NCI-H748 (cell line): ENCODE measurements around the gene PCSK9.

Source experiments
- DNase-seq: peaks from one replicate; lab custom pipeline; 2025; ENCODE audit not compliant: unreplicated experiment; lab: John Stamatoyannopoulos, UW

The PCSK9 gene

GRCh38 chr1:55057270-55057955, 18.1 kb downstream of the PCSK9 start:
- DNase-seq = no peak

GRCh38 chr1:55057956-55058298, 18.6 kb downstream of the PCSK9 start:
- DNase-seq = no peak

- DNase-seq = no peak
These were observed 20.2 kb downstream of the PCSK9 start for GRCh38 chr1:55059302-55060132.

DNA sequence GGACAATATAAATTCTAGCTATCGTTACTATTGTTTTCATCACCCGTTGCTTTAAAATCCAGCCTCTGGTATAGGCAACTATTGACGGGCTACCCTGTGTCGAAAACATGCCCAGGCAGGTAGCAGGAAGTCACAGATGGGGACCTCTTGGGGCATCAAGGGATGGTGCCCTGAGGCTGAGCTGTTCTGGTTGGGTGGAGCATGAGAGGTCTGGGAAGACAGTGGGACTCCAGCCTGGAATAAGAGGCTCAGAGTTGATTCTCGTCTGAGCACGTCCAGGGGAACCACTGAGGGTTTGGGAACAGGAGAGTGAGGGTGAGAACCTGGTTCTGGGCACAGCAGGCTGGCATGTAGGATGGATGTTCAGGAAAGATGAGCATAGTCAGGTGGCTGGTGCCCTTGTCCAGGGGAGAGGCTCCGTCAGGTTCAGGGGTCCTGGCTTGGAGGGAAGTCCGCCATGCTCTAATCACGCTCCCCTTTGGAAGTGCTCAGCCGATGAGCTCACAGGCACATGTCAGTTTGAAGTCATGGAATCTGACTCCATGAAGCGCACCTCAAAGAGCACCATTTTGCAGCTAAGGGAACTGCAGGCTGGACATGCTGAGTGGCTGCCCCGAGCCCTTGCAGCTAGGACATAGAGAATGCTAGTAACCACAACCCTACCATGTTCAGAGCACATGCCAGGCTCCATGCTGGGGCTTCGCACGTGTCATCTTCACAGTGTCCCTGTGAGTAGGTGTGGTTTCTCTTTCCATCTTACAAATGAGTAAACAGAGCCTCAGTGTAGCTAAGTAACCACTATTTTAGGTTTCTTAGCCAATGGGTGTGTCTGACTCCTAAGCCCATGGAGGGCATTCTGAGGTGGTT, 21.0 kb downstream of the PCSK9 start:
- no peak for DNase-seq

DNA sequence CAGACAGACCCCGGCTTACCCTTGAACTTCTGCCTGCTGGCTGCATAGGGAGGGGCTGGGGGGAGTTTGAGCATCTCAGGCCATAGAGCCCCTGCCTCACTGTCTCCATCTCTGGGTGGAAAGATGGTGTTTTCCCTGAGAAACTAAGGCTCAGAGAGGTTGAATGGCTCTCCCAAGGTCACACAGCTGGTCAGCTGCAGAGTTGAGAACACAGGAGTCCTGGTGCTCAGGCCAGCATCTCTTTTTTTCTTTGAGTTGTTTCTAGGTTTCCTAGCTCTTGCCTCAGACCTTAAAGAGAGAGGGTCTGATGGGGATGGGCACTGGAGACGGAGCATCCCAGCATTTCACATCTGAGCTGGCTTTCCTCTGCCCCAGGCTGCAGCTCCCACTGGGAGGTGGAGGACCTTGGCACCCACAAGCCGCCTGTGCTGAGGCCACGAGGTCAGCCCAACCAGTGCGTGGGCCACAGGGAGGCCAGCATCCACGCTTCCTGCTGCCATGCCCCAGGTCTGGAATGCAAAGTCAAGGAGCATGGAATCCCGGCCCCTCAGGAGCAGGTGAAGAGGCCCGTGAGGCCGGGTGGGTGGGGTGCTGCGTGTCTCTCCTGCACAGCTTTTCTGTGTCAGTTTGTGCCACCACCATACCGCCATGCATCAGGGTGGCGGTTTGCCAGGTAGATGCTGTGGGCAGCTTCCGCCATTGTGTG, 21.8 kb downstream of the PCSK9 start:
- DNase-seq = no peak

DNA sequence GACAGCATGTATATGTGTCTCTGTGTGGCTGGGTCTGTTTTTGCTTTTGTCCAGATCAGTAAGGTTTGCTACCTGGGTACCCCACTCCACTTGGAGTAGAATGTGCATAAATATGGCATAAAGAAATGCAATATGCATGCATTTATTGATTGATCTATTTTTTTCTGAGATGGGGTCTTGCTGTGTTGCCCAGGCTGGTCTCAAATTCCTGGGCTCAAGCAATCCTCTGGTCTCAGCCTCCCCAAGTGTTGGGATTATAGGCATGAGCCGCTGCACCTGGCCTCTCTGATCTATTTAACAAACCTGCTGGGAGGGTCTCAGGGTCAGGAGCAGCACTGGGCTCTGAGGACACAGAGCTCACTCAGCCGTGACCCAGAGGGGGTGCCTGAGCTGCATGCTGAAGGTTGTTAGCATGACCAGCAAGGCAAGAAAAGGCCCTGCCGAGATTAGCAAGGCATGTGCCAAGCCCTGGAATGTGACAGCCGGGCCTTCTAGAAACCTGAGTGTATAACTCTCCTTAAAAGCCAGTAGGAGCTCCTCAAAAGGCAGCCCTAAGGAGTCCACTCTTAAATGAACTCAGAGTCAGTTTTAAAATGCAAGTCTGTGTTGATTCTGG, 22.5 kb downstream of the PCSK9 start:
- DNase-seq = no peak

GRCh38 chr1:55062801-55063576, 23.6 kb downstream of the PCSK9 start:
- DNase-seq = no peak

DNA sequence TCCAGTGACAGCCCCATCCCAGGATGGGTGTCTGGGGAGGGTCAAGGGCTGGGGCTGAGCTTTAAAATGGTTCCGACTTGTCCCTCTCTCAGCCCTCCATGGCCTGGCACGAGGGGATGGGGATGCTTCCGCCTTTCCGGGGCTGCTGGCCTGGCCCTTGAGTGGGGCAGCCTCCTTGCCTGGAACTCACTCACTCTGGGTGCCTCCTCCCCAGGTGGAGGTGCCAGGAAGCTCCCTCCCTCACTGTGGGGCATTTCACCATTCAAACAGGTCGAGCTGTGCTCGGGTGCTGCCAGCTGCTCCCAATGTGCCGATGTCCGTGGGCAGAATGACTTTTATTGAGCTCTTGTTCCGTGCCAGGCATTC, 24.2 kb downstream of the PCSK9 start:
- no peak for DNase-seq

GRCh38 chr1:55064071-55064581, 24.8 kb downstream of the PCSK9 start:
- DNase-seq = no peak

DNA sequence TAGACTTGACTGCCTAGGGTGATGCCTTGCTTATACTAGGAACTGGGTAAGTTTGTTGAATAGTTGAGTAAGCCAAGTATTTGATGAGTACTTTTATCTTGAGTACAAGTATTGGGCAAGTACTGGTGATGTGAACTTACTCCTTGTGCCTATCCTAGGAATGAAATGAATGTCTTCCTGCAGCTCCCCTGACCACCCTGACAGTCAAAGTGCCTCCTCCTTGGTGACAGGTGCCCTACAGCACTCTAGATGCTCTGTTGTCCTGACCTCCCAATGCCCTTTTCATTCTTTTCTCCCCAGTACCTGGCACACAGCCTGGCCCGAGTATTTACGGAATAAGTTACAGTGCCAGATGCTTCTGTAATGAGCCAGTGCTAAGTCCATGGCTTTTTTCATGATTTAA, 25.5 kb downstream of the PCSK9 start:
- no peak for DNase-seq

- no peak for DNase-seq
These were observed 26.3 kb downstream of the PCSK9 start for GRCh38 chr1:55065648-55066047.

- no peak for DNase-seq
These were observed 27.9 kb downstream of the PCSK9 start for GRCh38 chr1:55067022-55067778.

DNA sequence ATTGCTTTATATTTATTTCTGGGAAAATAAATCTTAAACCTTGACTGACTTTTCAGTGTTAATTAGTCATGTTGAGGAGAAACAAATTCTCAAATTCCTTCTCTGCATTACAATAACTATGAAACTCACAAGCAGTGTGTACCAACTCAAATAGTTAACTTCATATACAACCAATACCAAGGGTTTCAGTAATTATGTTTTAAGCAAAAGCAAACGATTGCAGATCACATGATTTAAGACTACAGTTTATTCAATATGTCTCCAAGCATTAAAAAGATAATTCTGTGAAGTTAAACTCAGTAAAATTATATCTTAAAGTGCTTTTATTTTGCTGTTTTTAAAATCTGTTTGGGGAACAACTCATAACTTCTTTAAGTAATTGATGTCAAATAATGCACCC, 28.6 kb downstream of the PCSK9 start:
- no peak for DNase-seq

GRCh38 chr1:55068638-55069037, 29.3 kb downstream of the PCSK9 start:
- DNase-seq = no peak

DNA sequence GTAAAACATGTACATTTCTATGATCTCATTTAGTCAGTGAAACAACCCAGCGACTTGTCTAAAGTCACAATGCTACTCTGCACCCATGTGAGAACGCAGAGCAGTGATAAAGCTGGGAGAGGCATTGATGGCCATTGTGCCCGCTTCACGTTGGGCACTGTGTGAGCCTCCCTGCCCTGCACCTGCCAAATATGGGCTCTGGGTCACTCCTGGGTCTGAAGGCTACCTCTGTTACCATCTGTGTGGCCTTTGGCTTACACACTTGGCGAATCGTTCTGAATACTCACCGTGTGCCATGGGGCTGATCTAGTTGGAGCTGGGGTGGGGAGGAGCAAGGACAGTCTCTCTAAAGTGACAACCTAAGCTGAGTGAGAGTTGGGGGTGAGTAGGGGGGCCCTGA, 29.9 kb downstream of the PCSK9 start:
- DNase-seq = no peak

DNA sequence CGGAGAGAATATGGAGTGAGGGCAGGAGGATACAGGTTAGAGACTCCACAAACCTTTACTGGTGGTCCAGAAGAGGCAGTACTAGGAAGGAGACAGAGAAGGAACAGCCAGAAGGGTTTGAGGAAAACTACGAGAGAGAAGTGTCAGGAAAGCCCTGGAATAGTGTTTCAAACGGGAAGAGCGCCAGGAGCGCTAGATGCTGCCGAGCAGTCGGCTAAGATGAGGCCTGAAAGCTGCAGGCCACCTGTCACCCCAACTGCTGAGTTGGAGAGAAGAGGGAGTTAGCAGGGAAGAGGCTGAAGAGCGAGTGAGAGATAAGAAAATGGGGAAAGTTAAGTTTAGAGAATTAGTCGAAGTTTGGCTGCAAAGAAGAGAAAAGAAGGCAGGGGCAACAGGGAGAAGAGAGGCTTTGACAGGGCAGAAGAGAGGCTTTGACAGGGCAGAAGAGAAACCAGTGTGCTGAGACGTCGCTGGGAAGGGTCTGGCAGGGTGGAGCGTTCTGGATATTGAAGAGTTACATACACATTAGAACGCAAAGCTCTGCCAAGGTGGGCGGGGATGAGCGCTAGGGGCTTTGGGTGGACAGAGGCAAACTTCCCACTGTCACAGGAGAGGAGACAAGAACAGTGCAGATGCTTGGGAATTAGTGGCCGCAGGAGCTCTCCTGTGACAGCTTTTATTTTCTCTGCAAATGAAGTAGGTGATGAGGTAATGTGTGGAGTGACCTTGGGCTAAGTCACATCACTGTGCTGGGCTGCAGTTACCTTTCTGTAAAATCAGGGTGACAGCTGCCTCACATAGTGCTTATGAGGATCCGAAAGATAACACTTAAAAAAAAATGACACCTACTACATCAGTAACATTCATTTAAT, 31.2 kb downstream of the PCSK9 start:
- DNase-seq = no peak

DNA sequence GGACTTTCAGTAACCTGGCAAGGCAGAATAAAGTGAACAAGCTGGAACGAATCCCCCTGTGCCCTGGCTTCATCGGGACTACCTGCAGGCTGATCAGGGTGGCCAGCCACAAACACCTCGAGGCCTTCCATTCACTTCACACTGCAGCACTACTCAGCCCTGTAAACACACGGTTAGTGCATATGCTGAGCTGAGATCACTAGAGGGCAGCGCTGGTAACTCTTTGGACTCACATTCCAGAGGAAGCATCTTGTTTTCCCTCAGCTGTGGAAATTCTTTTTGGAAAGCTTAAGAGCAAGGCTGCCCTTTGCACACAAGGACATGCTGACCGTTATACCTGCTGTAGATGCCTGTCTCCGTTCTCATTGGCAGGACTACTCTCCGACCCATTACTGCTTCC, 32.1 kb downstream of the PCSK9 start:
- DNase-seq = peak; percentile 44
